Mucosa of rectum (tissue), 2 donors: Measurements from ENCODE around the gene LRRC8B.

ENCODE experiments used
- H3K27ac ChIP-seq, 2 donors: one replicate each; pipeline ENCODE4 v1.7.0; 2013; ENCODE audit warnings: inconsistent platforms in 2 of 2, low read depth in 2 of 2, low read length in 2 of 2
- H3K27me3 ChIP-seq, 2 donors: one replicate each; pipeline ENCODE4 v1.7.0; 2013; ENCODE audit warnings: low read length in 2 of 2; ENCODE audit not compliant: control insufficient read depth in 2 of 2, insufficient read depth in 2 of 2
- H3K36me3 ChIP-seq, 2 donors: one replicate each; pipeline ENCODE4 v1.7.0; 2013; ENCODE audit warnings: low read length in 2 of 2; ENCODE audit not compliant: control insufficient read depth in 2 of 2, insufficient read depth in 2 of 2
- H3K4me1 ChIP-seq, 2 donors: one replicate each; pipeline ENCODE4 v1.7.0; 2013; ENCODE audit warnings: low read length in 2 of 2, mild to moderate bottlenecking in 1 of 2; ENCODE audit not compliant: control insufficient read depth in 2 of 2, insufficient read depth in 2 of 2
- H3K4me3 ChIP-seq, 2 donors: one replicate each; pipeline ENCODE4 v1.7.0; 2013; ENCODE audit warnings: low read length in 2 of 2
- H3K9ac ChIP-seq, 2 donors: one replicate each; pipeline ENCODE4 v1.7.0; 2013; ENCODE audit warnings: low read length in 2 of 2, low read depth in 1 of 2, mild to moderate bottlenecking in 1 of 2
- H3K9me3 ChIP-seq, 2 donors: one replicate each; pipeline ENCODE4 v1.7.0; 2013; ENCODE audit warnings: low read length in 2 of 2; ENCODE audit not compliant: control insufficient read depth in 2 of 2
- donor health status: healthy.
- donor health status: Normal muscosa, but diverticular disease.

LRRC8B gene

DNA sequence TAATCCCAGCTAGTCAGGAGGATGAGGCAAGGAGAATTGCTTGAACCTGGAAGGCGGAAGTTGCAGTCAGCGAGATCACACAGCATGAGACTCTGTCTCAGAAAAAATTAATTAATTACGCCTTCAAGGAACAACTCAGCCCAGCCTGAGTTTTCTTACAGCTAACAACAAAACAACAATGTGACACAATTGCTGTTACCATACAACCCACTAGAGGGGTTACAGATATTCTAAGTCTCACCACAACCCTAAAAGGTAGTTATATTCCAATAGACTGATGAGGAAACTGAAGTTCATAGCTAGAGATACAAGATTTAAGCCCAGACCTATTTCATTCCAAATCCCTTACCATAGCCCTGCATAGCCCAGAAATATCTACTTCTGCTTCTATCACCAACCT is 105.4 kb downstream of the LRRC8B start:
- no peak overlapping the region for H3K27ac ChIP-seq
- H3K27me3 ChIP-seq: no peaks in the 10 kb centered on the region
- peaks cover 5 to 11% of the 10 kb centered on the region in 2 donors for H3K4me1 ChIP-seq
- H3K36me3 ChIP-seq: no peaks in the 10 kb centered on the region
- H3K9me3 ChIP-seq: no peaks in the 10 kb centered on the region
- H3K9ac ChIP-seq: no peak overlapping the region
- H3K4me3 ChIP-seq: no peak overlapping the region

DNA sequence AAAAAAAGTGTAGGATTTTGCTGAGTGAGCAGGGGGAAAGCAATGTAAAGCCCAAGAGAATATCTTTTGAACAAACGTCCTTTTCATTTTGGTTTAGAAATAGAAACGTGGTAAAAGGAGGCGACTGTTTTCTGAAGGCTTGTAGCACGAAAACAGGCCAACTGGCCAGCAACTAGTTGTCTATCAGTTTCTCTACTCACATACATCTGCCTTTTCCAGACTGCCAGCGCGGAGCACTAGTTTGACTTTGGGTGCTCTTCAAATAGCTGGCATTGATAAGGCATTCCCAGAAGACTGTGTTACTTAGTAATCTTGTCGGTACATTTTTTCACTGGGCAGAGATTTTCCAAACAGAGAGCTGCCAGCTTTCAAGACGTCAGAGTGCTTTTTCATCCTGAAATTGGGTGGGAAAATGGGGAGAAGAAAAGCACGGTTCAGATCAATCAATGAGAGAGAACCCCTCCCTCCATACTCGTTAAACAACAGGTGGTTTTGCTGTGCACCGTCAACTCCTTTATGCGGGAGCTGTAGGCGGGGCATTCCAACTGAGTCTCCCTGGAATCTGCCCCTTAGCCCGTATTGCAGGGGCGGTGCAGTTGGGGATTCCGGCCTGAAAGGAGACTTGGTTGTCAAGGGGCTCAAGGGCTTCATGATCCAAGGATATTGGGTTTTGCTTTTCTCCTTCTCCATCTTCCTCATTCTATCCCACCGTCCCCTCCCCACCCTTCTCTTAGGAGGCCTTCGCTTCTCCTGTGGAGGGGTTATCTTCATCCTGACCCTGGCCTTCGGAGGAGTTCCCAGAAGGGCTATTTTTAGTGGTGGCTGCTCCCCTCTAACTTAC is 107.4 kb downstream of the LRRC8B start:
- Histone ChIP-seq H3K9me3 (no peaks in the 10 kb centered on the region), H3K27ac (peak overlapping the region; percentile 64 to 70), H3K4me1 (peaks cover 5 to 11% of the 10 kb centered on the region in 2 donors), H3K27me3 (no peaks in the 10 kb centered on the region), H3K4me3 (peak overlapping the region; percentile 71 to 78), H3K36me3 (no peaks in the 10 kb centered on the region), H3K9ac (peak overlapping the region; percentile 29 to 82)

DNA sequence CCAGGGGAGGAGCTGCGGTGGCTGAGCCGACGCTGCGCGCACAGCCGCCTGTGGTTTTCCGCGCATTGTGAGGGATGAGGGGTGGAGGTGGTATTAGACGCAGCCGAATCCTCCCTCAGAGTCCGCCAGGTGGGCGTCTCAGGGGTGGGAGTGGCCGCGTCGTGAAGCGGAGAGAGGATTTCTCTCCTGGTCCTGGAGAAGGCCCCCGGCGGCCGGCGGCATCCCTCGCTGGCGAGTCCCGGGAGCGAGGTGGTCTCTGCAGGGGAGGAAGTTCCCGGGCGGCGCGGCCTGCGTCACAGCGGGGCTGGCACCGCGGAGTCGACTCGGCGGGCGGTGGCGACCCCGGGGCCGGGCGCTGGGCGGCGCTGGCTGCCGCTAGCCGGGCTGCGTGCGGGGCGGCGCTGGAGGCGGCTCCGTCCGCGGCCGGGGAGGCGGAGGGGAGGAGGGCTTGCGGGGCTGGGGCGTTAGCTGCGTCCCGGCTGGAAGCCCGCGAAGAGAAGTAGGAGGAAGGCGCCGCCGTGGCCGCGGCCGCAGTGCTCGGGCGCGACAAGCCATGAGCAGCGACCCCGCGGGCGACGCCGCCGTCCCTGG is 108.1 kb downstream of the LRRC8B start, which contains the start of gene LRRC8C:
LRRC8C (plus strand) TSS at position 464 of the 591 bp plus-strand sequence. CDS start 53,354 bp downstream, outside the sequence.
- H3K27ac ChIP-seq: peak within 1 kb of the TSS; percentile 69 to 81
- no peaks in the 10 kb centered on the region for H3K9me3 ChIP-seq
- no peaks in the 10 kb centered on the region for H3K36me3 ChIP-seq
- no peaks in the 10 kb centered on the region for H3K27me3 ChIP-seq
- peak within 1 kb of the TSS; percentile 71 to 82 for H3K9ac ChIP-seq
- H3K4me1 ChIP-seq: peaks cover 5 to 11% of the 10 kb centered on the region in 2 donors
- H3K4me3 ChIP-seq: peak within 1 kb of the TSS; percentile 78

DNA sequence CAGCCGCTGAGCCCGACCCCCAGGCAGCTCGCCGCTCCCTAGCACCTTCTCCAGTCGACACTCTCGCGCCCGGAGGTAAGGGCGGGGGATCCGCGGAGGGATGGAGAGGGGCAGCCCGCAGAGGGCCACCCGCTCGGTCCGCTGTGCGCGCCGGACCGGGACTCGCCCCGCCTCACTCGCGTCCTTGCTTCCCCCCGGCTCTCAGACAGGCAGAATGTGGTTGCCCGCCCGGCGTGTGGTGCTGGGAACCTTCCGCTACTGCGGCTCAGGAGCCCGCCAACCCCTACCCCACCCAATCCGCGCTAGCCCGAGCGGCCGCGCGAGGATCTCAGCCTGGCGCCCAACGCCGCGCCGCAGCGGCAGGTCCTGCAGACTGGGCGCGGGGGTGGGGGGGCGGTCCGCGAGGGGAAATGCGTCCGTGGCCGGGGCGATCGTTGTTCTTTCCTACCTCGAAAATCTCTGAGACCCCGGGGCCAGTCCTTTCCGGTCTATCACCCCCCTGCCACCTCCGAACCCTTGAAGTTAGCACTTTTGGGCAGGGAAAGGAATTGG is 108.7 kb downstream of the LRRC8B start:
- H3K9ac ChIP-seq: peak overlapping the region; percentile 71 to 82
- H3K27ac ChIP-seq: peak overlapping the region; percentile 69 to 81
- H3K4me1 ChIP-seq: peaks cover 5 to 11% of the 10 kb centered on the region in 2 donors

GRCh38 chr1:89633800-89634625 is 109.4 kb downstream of the LRRC8B start:
- Histone ChIP-seq H3K36me3 (no peaks in the 10 kb centered on the region), H3K9me3 (no peaks in the 10 kb centered on the region), H3K27ac (peak overlapping the region; percentile 69 to 81), H3K4me3 (peak overlapping the region; percentile 78), H3K27me3 (no peaks in the 10 kb centered on the region), H3K4me1 (peaks cover 5 to 11% of the 10 kb centered on the region in 2 donors), H3K9ac (peak overlapping the region; percentile 71 to 82)

More for the DNA sequence above, 108.7 kb downstream of the LRRC8B start:
- H3K36me3 ChIP-seq: no peaks in the 10 kb centered on the region
- no peaks in the 10 kb centered on the region for H3K27me3 ChIP-seq
- H3K4me3 ChIP-seq: peak overlapping the region; percentile 78
- no peaks in the 10 kb centered on the region for H3K9me3 ChIP-seq

DNA sequence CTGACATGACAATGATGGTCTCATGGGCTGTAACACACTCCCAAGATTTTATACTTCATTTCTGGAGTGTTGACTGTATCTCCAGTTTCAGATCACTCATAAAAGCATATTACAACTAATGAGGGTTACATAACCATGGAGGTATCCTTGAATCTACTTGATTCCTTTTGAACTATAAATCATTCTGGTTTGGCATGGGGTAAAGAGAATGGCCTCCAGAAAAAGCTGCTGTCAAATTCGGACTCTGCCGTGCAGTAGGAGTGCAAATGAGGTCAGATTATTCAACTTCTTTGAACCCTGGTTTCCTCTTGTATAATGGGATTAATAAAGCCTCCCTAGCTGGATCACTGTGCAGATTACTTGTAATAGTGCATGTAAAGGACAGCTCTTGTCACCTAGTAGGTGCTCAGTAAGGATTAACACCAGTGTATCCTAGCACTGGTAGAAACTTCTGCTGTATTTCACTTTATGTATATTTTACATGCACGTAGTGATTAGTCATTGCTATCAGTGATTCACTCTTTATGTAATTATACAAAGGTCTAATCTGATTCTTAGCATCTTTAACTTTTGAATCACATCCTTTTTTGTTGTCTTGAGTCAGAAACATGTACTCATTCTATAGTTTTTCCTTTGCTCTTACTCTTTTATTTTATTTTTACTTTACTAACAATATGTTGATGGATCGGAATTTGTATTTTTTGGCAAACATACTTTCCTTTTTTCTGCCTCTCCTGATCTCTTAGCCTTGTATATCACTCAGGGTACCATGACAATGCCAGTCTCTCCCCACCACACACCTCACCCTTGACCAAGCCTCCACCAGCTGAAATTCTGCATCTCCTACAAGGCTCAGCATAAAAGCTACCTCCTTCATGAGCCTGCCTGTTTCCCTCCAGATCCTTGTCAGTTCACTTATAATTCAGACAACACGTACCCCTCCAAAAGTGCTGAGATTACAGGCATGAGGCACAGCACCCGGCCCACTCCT is 111.5 kb downstream of the LRRC8B start:
- no peak overlapping the region for H3K27ac ChIP-seq
- H3K4me3 ChIP-seq: no peak overlapping the region
- H3K4me1 ChIP-seq: peaks cover 5 to 11% of the 10 kb centered on the region in 2 donors
- no peaks in the 10 kb centered on the region for H3K9me3 ChIP-seq
- no peaks in the 10 kb centered on the region for H3K27me3 ChIP-seq
- H3K36me3 ChIP-seq: no peaks in the 10 kb centered on the region
- no peak overlapping the region for H3K9ac ChIP-seq

DNA sequence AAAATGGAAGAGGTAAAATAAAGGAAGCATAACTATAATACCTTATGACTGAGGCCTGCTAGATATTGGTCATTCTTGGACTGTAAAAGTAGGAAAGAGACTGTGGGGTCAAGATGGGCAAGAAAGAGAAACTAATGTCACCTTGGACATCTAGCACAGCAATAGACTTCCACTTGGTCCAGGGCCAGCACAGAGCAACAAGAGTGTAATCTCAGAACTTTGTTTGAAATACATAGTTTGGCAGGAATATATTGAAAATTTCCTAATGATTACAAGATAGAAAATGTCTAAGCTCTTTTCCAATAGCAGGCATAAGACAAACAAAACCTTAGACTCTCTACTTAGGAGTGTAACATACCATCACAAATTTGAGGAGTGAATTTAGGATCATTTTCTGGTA is 112.9 kb downstream of the LRRC8B start:
- Histone ChIP-seq H3K9me3 (no peaks in the 10 kb centered on the region), H3K4me3 (no peak overlapping the region), H3K36me3 (no peaks in the 10 kb centered on the region), H3K4me1 (peaks cover under 1 to 6% of the 10 kb centered on the region in 2 donors), H3K27ac (no peak overlapping the region), H3K9ac (no peak overlapping the region), H3K27me3 (no peaks in the 10 kb centered on the region)

DNA sequence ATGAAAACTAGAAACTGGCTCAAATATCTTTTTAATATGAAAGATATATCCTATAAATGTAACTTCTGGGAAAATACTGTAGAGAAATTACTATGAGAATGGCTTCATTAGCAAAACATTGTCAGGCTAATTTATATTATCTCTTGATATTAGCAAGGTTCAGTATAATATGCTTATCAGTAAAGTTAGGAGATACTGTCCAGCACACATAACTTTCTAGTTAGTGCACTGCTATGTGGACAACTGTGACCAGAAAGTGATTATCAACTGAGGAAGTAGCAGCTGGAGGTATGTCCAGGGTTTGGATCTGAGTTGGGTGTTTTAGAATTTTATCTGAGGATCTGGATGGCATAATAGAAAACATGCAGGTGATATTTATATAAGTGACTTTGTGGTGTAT is 115.8 kb downstream of the LRRC8B start:
- no peak overlapping the region for H3K9ac ChIP-seq
- no peaks in the 10 kb centered on the region for H3K9me3 ChIP-seq
- H3K27me3 ChIP-seq: no peaks in the 10 kb centered on the region
- no peaks in the 10 kb centered on the region for H3K36me3 ChIP-seq
- H3K4me1 ChIP-seq: no peaks in the 10 kb centered on the region
- no peak overlapping the region for H3K27ac ChIP-seq
- no peak overlapping the region for H3K4me3 ChIP-seq

DNA sequence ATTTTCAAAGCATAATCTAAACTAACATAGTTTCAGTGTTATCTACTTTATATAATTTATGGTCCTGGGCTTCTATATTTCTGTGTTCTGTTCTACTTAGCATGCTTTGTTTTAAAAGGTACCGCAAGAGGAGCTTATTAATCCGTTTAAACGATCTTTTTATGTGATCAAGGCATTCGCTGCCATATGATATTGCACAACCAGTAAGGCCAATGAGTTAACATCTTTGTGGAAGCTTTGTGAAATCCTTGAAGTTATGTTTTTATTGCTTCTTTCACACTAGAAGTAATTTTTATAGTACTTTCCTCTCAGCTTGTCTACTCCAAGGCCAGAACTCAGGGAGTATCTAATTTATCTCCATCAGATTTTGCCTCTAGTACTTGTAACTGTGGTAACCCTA is 117.2 kb downstream of the LRRC8B start:
- H3K27ac ChIP-seq: no peak overlapping the region
- H3K4me3 ChIP-seq: no peak overlapping the region
- no peaks in the 10 kb centered on the region for H3K4me1 ChIP-seq
- no peak overlapping the region for H3K9ac ChIP-seq
- H3K36me3 ChIP-seq: no peaks in the 10 kb centered on the region
- H3K9me3 ChIP-seq: no peaks in the 10 kb centered on the region
- H3K27me3 ChIP-seq: no peaks in the 10 kb centered on the region
